Uterine smooth muscle cell (primary cell): ENCODE results near the gene TRH. TPM values are rescaled to one million over a fixed set of nuclear protein-coding genes. Genes with fewer than 3 reads are reported as not detected.

ENCODE experiments used
- total RNA-seq: library from RNA; depleted of rRNA; stranded (reverse); fragments of >200 nt; gene quantifications from 2 replicates; pipeline ENCODE4 v1.2.3, GENCODE V29; 2014

The TRH gene
- total RNA-seq, result not detected in 2 replicates

GRCh38 chr3:129974564-129974832, at the start of gene TRH:
Gene TRH (plus strand): TSS chr3:129974720. CDS start chr3:129975817, 1,097 bp downstream.

Other genes with a start within 250 kb of the TRH start
- 11.0 and 18.4 TPM in 2 replicates for gene TMCC1, start 81.0 kb upstream of the TRH start, total RNA-seq
- gene ALG1L2, start 107.1 kb downstream of the TRH start, total RNA-seq, result 0.22 TPM in 1 of 2 replicates, not detected in the other